ENCODE results near the gene RALGPS1.

GRCh38 chr9:127098916-127099553 is 184.5 kb downstream of the RALGPS1 start:
- TF ChIP-seq FOXK2 (IDR thresholded peaks at IDR 0.05): no peak
- TF ChIP-seq SUZ12 (IDR thresholded peaks at IDR 0.05): no peak

Measured in HEK293T (cell line).